ENCODE measurements around the gene TLK1.

TLK1 gene

DNA sequence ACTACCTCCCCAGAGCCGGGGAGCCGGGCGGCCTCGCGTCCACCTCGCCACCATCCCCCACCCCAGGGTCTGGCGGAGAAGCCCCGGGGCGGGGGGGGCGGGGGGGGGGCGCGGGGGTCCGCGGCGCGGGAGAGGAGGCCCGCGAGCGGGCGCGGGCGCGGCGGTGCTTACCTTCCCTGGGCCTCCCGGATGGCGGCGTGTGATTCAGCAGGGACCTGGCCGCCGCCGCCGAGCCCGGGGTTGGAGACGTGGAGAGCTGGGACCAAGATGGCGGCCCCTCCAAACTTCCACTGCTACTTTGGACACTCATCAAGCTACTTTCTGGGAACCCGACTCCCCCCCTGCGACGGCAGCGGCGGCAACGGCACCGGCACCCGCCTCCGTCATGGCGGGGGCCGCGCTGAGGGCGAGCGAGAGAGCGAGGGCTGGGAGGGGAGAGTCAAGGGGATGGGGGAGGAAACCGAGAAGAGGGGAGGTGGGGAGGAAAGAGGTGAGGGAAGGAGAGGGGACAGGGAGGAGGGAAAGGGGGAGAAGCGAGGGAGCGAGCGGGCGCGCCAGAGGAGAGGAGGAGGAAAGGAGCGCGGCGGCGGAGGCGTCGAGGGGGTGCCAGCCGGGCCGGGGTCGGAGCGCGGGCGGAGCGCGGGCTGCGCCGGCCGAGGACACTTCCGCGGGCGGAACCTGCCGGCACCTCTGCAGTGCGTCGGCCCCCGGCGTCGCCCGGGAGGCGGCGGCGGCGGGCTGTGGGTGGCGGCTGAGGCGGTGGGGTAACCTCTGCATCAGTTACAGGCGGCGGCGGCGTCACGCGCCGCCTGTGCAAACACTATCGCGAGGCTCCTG lies at the start of gene TLK1:
Gene TLK1 (minus strand): TSS at position 775 of the 837 bp plus-strand sequence. CDS start 465 bp downstream, at position 310.
- peaks cover 20% of the 10 kb centered on the region for H3K36me3 Mint-ChIP-seq (ENCODE audit: low read depth)
- H3K4me1 Mint-ChIP-seq (ENCODE audit: low read depth) = peaks cover 48% of the 10 kb centered on the region
- H3K27me3 Mint-ChIP-seq = no peaks in the 10 kb centered on the region
- no peaks in the 10 kb centered on the region for H3K9me3 Mint-ChIP-seq
- peak within 1 kb of the TSS; percentile 86 for H3K4me3 Mint-ChIP-seq
- peak within 1 kb of the TSS; percentile 94 for H3K27ac Mint-ChIP-seq
- intact Hi-C loops (cut with micrococcal nuclease) = loop anchor here (5.0 kb wide), 2 partner anchors 112 to 228 kb away; no protein-coding TSS in a partner anchor

DNA sequence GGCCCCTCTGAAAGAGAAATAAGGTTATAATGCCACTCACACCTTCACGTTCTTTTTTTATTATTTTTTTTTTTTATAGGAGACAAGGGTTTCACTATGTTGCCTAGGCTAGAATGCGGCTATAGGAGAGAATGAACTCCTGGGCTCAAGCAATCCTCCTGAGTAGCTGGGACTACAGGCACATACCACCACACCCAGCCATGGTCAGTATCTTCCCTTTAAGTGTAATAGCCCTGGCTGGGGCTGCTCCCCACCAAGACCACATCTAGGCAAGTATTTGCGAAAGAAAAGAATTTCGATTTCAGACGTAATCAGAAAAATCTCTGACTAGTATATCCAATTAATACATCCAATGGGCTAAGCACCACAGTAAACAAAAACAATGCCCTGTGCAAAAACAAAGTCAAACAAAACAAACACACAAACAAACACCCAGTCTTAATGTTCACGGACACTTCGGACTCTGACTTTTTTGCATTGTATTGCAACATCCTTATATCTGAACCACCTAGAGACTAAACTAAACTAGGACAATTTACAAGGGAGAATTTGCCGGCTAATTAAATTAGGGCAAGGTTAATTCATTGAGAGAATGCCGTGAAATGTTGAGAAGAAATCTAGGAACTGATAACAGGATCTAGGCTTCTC lies 49.6 kb upstream of the TLK1 start:
- H3K4me1 Mint-ChIP-seq (ENCODE audit: low read depth) = peaks cover 6% of the 10 kb centered on the region
- intact Hi-C loops (cut with micrococcal nuclease) = no loop called here

DNA sequence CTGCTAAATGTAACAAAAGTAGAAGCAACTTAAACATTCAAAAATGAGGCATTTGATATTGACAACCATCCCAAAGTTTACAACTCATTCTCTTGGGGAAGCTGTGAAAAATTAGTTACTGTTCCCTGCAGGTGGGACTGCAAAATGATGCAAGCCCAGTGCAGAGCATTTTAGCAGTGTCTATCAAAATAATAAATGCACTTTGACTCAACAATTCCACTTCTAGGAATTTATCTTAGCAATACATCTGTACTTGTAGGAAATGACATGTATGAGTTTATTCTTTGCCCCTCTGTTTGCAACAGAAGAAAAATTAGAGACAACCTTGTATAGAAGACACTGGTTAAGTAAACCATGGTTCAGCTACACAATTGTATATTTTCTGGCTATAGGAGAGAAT lies 48.0 kb upstream of the TLK1 start:
- intact Hi-C loops (cut with micrococcal nuclease) = no loop called here
- Mint-ChIP-seq H3K27me3 (no peaks in the 10 kb centered on the region), H3K9me3 (no peaks in the 10 kb centered on the region), H3K36me3 (ENCODE audit: low read depth) (no peaks in the 10 kb centered on the region), H3K4me3 (no peak overlapping the region), H3K27ac (no peak overlapping the region), H3K4me1 (ENCODE audit: low read depth) (peaks cover 6% of the 10 kb centered on the region)

More for the DNA sequence above, 49.6 kb upstream of the TLK1 start:
- Mint-ChIP-seq H3K27ac (no peak overlapping the region), H3K9me3 (no peaks in the 10 kb centered on the region), H3K36me3 (ENCODE audit: low read depth) (no peaks in the 10 kb centered on the region), H3K4me3 (no peak overlapping the region), H3K27me3 (no peaks in the 10 kb centered on the region)

DNA sequence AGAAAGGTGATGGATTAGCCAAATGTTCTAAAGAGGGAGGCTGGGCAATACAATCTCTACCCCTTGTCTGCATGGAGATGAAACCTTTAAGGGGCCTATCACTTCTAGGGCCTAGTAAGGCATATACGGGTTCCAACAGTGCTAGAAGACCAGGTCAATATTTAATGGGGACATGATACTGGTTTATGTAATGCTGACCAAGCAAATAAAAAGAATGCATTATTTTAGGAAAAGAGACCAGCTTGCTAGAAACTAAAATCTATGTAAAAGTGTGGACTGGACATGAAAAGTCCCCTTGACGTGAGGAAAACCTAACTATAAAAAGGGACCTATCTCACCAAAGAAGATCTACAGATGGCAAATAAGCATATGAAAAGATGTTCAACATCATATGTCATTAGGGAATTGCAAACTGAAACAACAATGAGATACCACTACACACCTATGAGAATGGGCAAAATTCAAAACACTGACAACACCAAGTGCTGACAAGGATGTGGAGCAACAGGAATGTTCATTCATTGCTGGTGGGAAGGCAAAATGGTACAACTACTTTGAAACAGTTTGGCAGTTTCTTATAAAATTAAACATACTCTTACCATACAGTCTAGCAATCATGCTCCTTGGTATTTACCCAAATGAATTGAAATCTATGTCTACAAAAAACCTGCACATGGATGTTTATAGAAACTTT lies 45.9 kb upstream of the TLK1 start:
- no peak overlapping the region for H3K4me3 Mint-ChIP-seq
- H3K27ac Mint-ChIP-seq = no peak overlapping the region
- H3K36me3 Mint-ChIP-seq (ENCODE audit: low read depth) = no peaks in the 10 kb centered on the region
- intact Hi-C loops (cut with micrococcal nuclease) = no loop called here
- H3K27me3 Mint-ChIP-seq = no peaks in the 10 kb centered on the region
- peaks cover 6% of the 10 kb centered on the region for H3K4me1 Mint-ChIP-seq (ENCODE audit: low read depth)
- H3K9me3 Mint-ChIP-seq = no peaks in the 10 kb centered on the region

DNA sequence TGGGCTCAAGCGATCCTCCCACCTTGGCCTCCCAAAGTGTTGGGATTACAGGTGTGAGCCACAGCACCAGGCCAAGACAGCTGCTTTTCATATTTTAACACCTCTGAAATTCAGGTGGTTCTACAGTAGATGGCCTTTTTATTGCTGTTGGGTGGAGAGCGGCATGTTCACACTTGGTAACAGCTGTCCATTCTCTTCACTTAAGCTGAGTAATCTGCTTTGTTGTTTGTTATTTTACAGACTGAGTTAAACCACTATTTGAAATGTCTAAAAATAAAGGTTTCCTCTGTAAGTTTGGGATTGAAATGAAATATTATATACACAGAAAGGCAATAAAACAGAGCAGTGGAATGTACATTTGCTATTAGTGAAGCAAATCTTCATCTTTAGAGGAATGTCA lies 44.9 kb upstream of the TLK1 start:
- Mint-ChIP-seq H3K36me3 (ENCODE audit: low read depth) (no peaks in the 10 kb centered on the region), H3K9me3 (no peaks in the 10 kb centered on the region), H3K4me1 (ENCODE audit: low read depth) (peaks cover 2% of the 10 kb centered on the region), H3K27ac (no peak overlapping the region), H3K27me3 (no peaks in the 10 kb centered on the region), H3K4me3 (no peak overlapping the region)
- intact Hi-C loops (cut with micrococcal nuclease) = no loop called here

DNA sequence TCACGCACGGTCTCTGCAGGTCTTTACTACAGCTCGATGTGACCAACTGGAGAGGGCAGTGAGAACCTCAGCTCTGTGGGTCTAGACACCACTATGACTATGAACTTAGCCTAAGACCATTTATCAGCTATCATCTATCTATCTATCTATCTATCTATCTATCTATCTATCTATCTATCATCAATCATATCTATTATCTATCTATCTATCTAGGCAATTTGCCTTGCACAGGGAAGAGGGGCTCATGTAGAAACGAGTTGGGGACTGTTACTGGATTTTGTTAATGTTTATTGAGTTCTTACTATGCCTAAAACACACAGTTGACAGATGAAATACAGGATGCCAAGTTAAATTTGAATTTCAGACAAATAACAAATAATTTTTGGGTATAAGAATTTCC lies 41.1 kb upstream of the TLK1 start:
- H3K4me1 Mint-ChIP-seq (ENCODE audit: low read depth) = no peaks in the 10 kb centered on the region
- no peak overlapping the region for H3K27ac Mint-ChIP-seq
- no peaks in the 10 kb centered on the region for H3K36me3 Mint-ChIP-seq (ENCODE audit: low read depth)
- H3K4me3 Mint-ChIP-seq = no peak overlapping the region
- H3K9me3 Mint-ChIP-seq = no peaks in the 10 kb centered on the region
- intact Hi-C loops (cut with micrococcal nuclease) = no loop called here
- no peaks in the 10 kb centered on the region for H3K27me3 Mint-ChIP-seq

DNA sequence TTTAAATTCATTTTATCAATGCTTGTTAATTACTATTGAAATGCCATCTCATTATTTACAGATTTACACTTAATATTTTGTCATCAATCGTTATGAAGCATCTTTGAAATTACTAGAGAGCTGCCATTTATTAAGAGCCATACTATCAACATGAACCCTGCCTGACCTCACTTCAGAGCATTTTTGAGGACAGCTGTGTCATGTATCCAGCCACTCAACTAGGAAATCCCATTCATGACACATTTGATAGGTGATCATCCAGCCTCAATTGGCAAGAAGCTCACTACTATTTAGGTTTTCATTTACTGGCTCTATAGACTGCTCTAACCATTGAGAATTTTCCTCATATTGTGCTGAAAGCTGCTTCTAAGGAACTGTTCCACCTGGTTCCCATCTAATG lies 40.6 kb upstream of the TLK1 start:
- H3K4me1 Mint-ChIP-seq (ENCODE audit: low read depth) = no peaks in the 10 kb centered on the region

DNA sequence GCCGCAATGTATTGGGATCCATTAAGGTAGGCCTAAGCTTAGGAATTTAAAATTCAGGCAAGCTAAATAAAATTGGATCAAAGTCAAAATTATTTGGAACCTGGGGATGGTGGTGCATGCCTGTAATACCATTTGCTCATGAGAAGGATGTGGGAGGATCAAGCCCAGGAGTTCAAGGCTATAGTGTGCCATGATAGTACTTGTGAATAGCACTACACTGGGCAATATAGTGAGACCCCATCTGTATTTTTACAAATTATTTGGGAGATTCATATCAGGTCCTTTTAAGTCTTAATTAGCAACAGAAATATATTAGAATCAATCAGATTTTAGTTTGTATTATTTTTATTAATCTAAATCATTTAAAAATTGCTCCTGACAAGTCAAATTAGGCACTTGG lies 39.8 kb upstream of the TLK1 start:
- H3K27ac Mint-ChIP-seq = no peak overlapping the region
- no peak overlapping the region for H3K4me3 Mint-ChIP-seq
- H3K9me3 Mint-ChIP-seq = no peaks in the 10 kb centered on the region
- no peaks in the 10 kb centered on the region for H3K4me1 Mint-ChIP-seq (ENCODE audit: low read depth)
- no peaks in the 10 kb centered on the region for H3K27me3 Mint-ChIP-seq
- H3K36me3 Mint-ChIP-seq (ENCODE audit: low read depth) = no peaks in the 10 kb centered on the region
- intact Hi-C loops (cut with micrococcal nuclease) = no loop called here

More for the DNA sequence above, 40.6 kb upstream of the TLK1 start:
- intact Hi-C loops (cut with micrococcal nuclease) = no loop called here
- Mint-ChIP-seq H3K27me3 (no peaks in the 10 kb centered on the region), H3K36me3 (ENCODE audit: low read depth) (no peaks in the 10 kb centered on the region), H3K27ac (no peak overlapping the region), H3K4me3 (no peak overlapping the region), H3K9me3 (no peaks in the 10 kb centered on the region)

DNA sequence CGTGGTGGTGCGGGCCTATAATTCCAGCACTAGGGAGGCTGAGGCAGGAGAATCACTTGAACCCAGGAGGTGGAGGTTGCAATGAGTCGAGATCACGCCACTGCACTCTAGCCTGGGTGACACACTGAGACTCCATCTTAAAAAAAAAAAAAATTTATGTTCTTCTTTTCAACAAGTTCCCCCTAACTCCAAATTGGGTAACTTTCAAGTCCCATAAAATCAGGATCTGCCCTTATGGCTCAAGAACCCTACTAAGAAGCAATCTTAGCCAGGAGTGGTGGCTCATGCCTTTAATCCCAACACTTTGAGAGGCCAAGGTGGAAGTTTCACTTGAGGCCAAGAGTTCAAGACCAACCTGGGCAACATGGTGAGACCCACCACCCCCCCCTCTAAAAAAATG lies 30.3 kb upstream of the TLK1 start:
- H3K27ac Mint-ChIP-seq = no peak overlapping the region
- H3K4me3 Mint-ChIP-seq = no peak overlapping the region
- intact Hi-C loops (cut with micrococcal nuclease) = no loop called here
- no peaks in the 10 kb centered on the region for H3K4me1 Mint-ChIP-seq (ENCODE audit: low read depth)
- no peaks in the 10 kb centered on the region for H3K27me3 Mint-ChIP-seq
- H3K36me3 Mint-ChIP-seq (ENCODE audit: low read depth) = no peaks in the 10 kb centered on the region
- no peaks in the 10 kb centered on the region for H3K9me3 Mint-ChIP-seq

DNA sequence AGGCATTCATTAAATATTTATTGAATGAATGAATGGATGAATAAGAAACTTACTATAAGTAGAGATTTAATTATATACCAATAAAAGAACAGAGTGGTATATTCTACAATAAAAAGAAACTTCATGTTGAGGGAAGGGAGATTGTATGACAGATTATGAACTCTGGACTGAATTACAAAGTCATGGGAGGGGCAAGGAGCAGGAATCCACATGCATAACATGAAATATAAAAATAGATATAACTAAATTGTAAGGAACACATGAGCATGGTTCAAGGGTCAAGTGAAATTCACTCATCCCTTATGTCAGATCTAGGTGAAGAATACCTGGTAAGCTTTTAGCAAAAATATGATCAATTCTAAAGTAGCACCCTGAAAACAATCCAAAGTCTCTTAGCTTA lies 27.1 kb upstream of the TLK1 start:
- Mint-ChIP-seq H3K27ac (no peak overlapping the region), H3K4me1 (ENCODE audit: low read depth) (no peaks in the 10 kb centered on the region), H3K36me3 (ENCODE audit: low read depth) (no peaks in the 10 kb centered on the region), H3K9me3 (no peaks in the 10 kb centered on the region), H3K4me3 (no peak overlapping the region), H3K27me3 (no peaks in the 10 kb centered on the region)
- intact Hi-C loops (cut with micrococcal nuclease) = no loop called here

DNA sequence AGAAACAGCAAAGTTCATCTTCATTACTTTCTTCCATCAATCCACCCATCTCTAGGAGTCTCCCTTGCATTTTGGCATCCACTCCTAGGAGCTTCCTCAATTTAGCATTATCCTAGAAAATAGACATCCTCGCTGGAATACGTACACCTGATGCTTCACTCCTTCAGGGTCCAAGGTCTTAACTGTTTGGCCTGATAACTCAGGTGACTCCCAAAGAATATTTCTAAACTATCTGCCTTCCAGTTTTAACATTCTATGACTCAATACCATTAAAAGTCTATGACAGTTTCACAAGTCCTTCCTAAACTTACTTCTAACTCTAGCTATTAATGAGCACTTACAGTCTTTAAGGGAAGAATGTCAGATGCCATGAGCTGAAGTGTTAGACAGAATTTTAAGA lies 26.5 kb upstream of the TLK1 start:
- Mint-ChIP-seq H3K4me1 (ENCODE audit: low read depth) (peaks cover 4% of the 10 kb centered on the region), H3K27ac (no peak overlapping the region), H3K36me3 (ENCODE audit: low read depth) (no peaks in the 10 kb centered on the region), H3K4me3 (no peak overlapping the region), H3K9me3 (no peaks in the 10 kb centered on the region), H3K27me3 (no peaks in the 10 kb centered on the region)
- intact Hi-C loops (cut with micrococcal nuclease) = no loop called here

DNA sequence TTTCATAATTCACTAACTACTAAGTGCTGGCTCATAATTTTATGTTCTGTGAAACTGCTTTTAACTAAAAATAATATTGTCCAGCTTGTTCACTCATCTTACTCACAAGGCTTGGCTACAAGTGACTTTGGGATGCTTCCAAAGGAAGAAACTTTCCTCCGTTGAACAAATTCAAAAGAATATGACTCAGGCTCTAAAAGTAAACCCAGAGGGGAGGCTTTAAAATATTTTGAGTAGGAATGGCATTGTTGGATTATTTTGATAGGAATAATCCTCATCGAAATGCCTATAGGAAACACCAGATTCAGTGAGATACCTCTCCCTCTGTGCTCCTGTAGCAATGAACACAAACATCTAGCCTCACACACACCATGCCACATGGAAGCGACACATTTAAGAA lies 25.2 kb upstream of the TLK1 start:
- H3K27ac Mint-ChIP-seq = no peak overlapping the region
- no peaks in the 10 kb centered on the region for H3K9me3 Mint-ChIP-seq
- intact Hi-C loops (cut with micrococcal nuclease) = no loop called here

DNA sequence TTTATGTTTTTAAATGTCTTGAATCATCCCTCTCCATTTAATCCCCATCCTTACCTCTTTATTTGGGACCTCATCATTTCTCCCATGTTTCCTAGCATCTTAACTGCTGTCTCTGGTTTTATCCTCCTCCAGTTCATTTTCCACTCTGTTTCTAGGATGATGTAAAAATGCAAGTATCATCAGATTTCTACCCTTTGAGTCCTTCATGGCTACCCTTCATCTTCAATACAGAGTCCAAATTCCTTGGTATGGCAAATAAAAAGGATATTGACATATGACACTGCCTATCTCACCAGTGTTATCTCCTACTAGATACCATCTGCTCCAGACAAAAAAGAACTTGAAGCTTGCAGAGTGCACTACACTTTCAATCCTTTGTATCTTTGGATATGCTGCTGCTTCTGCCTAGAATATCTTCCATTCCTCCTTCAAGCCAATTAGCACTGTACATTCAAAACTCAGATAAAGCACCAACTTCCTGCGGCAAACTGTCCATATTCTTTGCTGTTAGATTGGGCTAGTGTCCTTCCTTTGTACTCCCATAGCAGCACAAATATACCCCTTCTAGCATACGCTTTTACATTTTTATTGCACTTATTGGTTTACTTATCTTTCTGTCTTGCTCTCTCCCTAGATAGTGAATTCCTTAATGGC lies 24.6 kb upstream of the TLK1 start:
- intact Hi-C loops (cut with micrococcal nuclease) = no loop called here
- no peaks in the 10 kb centered on the region for H3K36me3 Mint-ChIP-seq (ENCODE audit: low read depth)
- H3K27ac Mint-ChIP-seq = no peak overlapping the region
- H3K4me1 Mint-ChIP-seq (ENCODE audit: low read depth) = peaks cover 20% of the 10 kb centered on the region
- H3K9me3 Mint-ChIP-seq = no peaks in the 10 kb centered on the region
- peaks cover 3% of the 10 kb centered on the region for H3K27me3 Mint-ChIP-seq
- no peak overlapping the region for H3K4me3 Mint-ChIP-seq

More for the DNA sequence above, 25.2 kb upstream of the TLK1 start:
- H3K36me3 Mint-ChIP-seq (ENCODE audit: low read depth) = no peaks in the 10 kb centered on the region
- no peak overlapping the region for H3K4me3 Mint-ChIP-seq
- peaks cover 15% of the 10 kb centered on the region for H3K4me1 Mint-ChIP-seq (ENCODE audit: low read depth)
- peaks cover 3% of the 10 kb centered on the region for H3K27me3 Mint-ChIP-seq

Data from dendritic cell treated with granulocyte-macrophage colony-stimulating factor and Interleukin-4, amounts not matched to agents 40 ng/mL and 50 ng/mL, for 4 days (primary cell).